ENCODE data around the gene PTGIS. TPM values are rescaled to one million over a fixed set of nuclear protein-coding genes. Genes with fewer than 3 reads are reported as not detected.

The PTGIS gene
- total RNA-seq, 1 experiment from 2014 or later, result 0.26 TPM

GRCh38 chr20:49462626-49463025 lies 105.3 kb downstream of the PTGIS start:
- BruUV-seq (replicated peaks), result no TSS peak
- no peak for DNase-seq
- Mint-ChIP-seq H3K4me1 (ENCODE audit: low read depth, unreplicated experiment) (no peaks in the 10 kb centered on the region), H3K9me3 (ENCODE audit: low read depth, unreplicated experiment) (no peaks in the 10 kb centered on the region), H3K4me3 (ENCODE audit: low read depth, unreplicated experiment) (no peak overlapping the region), H3K36me3 (ENCODE audit: insufficient read depth, unreplicated experiment) (no peaks in the 10 kb centered on the region), H3K27me3 (ENCODE audit: unreplicated experiment) (peaks cover 92% of the 10 kb centered on the region), H3K27ac (ENCODE audit: unreplicated experiment) (no peak overlapping the region)
- TF ChIP-seq CTCF (IDR thresholded peaks at IDR 0.05; ENCODE audit: unreplicated experiment), result no peak
- CTCF ChIA-PET, result interaction anchor here (1.7 kb wide), 1 partner anchor 13 kb away, joined by 3 read pairs; no protein-coding TSS in a partner anchor
- intact Hi-C loops (cut with micrococcal nuclease; ENCODE audit: unreplicated experiment), result no loop called here

GRCh38 chr20:49461894-49462620 lies 105.9 kb downstream of the PTGIS start:
- Mint-ChIP-seq H3K36me3 (ENCODE audit: insufficient read depth, unreplicated experiment) (no peaks in the 10 kb centered on the region), H3K4me3 (ENCODE audit: low read depth, unreplicated experiment) (no peak overlapping the region), H3K27me3 (ENCODE audit: unreplicated experiment) (peaks cover 92% of the 10 kb centered on the region), H3K9me3 (ENCODE audit: low read depth, unreplicated experiment) (no peaks in the 10 kb centered on the region), H3K4me1 (ENCODE audit: low read depth, unreplicated experiment) (no peaks in the 10 kb centered on the region), H3K27ac (ENCODE audit: unreplicated experiment) (no peak overlapping the region)
- no peak for TF ChIP-seq CTCF (IDR thresholded peaks at IDR 0.05; ENCODE audit: unreplicated experiment)
- intact Hi-C loops (cut with micrococcal nuclease; ENCODE audit: unreplicated experiment), result no loop called here
- CTCF ChIA-PET, result interaction anchor here (1.7 kb wide), 1 partner anchor 13 kb away, joined by 3 read pairs; no protein-coding TSS in a partner anchor
- BruUV-seq (replicated peaks), result no TSS peak
- no peak for DNase-seq

- Mint-ChIP-seq H3K4me3 (ENCODE audit: low read depth, unreplicated experiment) (no peak overlapping the region), H3K36me3 (ENCODE audit: insufficient read depth, unreplicated experiment) (no peaks in the 10 kb centered on the region), H3K27ac (ENCODE audit: unreplicated experiment) (no peak overlapping the region), H3K4me1 (ENCODE audit: low read depth, unreplicated experiment) (no peaks in the 10 kb centered on the region), H3K9me3 (ENCODE audit: low read depth, unreplicated experiment) (no peaks in the 10 kb centered on the region), H3K27me3 (ENCODE audit: unreplicated experiment) (peaks cover 92% of the 10 kb centered on the region)
- peak; percentile 45 for DNase-seq
- BruUV-seq (replicated peaks), result no TSS peak
- intact Hi-C loops (cut with micrococcal nuclease; ENCODE audit: unreplicated experiment), result no loop called here
- no peak for TF ChIP-seq CTCF (IDR thresholded peaks at IDR 0.05; ENCODE audit: unreplicated experiment)
- CTCF ChIA-PET, result no interaction called here
Observed at GRCh38 chr20:49460916-49461315, 107.0 kb downstream of the PTGIS start.

GRCh38 chr20:49460131-49460530 lies 107.8 kb downstream of the PTGIS start:
- H3K36me3 Mint-ChIP-seq (ENCODE audit: insufficient read depth, unreplicated experiment), result no peaks in the 10 kb centered on the region
- intact Hi-C loops (cut with micrococcal nuclease; ENCODE audit: unreplicated experiment), result no loop called here
- CTCF ChIA-PET, result no interaction called here
- no TSS peak for BruUV-seq (replicated peaks)
- DNase-seq, result no peak
- TF ChIP-seq CTCF (IDR thresholded peaks at IDR 0.05; ENCODE audit: unreplicated experiment), result no peak
- H3K27ac Mint-ChIP-seq (ENCODE audit: unreplicated experiment), result no peak overlapping the region
- H3K4me1 Mint-ChIP-seq (ENCODE audit: low read depth, unreplicated experiment), result no peaks in the 10 kb centered on the region
- H3K9me3 Mint-ChIP-seq (ENCODE audit: low read depth, unreplicated experiment), result no peaks in the 10 kb centered on the region
- no peak overlapping the region for H3K4me3 Mint-ChIP-seq (ENCODE audit: low read depth, unreplicated experiment)
- peaks cover 92% of the 10 kb centered on the region for H3K27me3 Mint-ChIP-seq (ENCODE audit: unreplicated experiment)
